CD4-positive, CD25-positive, alpha-beta regulatory T cell (primary cell): ENCODE data around the gene NEDD9. TPM values are rescaled to one million over a fixed set of nuclear protein-coding genes. Genes with fewer than 3 reads are reported as not detected.

Experiments
- ATAC-seq, 2 donors: fragments of 150-1000 bp; cut with Tn5 transposase; one replicate each; pipeline ENCODE4 v1.10.0; 2021; ENCODE audit warnings: low read depth in 2 of 2, moderate number of reproducible peaks in 2 of 2, moderate library complexity in 1 of 2
- DNase-seq, 3 donors: peaks; one replicate each; pipeline versions ENCODE4 v3.0.0 to v3.0.0-alpha.2; 2012 to 2022; ENCODE audit warnings: mixed read lengths in 1 of 3
- H3K27ac ChIP-seq: one replicate; pipeline ENCODE4 v1.7.0; 2013; ENCODE audit warnings: mild to moderate bottlenecking, low read length; ENCODE audit not compliant: insufficient read depth, poor library complexity, severe bottlenecking
- H3K27me3 ChIP-seq: one replicate; pipeline ENCODE4 v1.7.0; 2013; ENCODE audit warnings: low read length; ENCODE audit not compliant: control insufficient read depth, insufficient read depth
- H3K36me3 ChIP-seq: one replicate; pipeline ENCODE4 v1.7.0; 2013; ENCODE audit warnings: mild to moderate bottlenecking, low read length, moderate library complexity; ENCODE audit not compliant: control insufficient read depth, insufficient read depth
- H3K4me1 ChIP-seq: 2 replicates; pipeline ENCODE4 v1.7.0; 2013; ENCODE audit warnings: mild to moderate bottlenecking, low read length; ENCODE audit not compliant: insufficient read depth, control insufficient read depth, poor library complexity, severe bottlenecking
- H3K4me3 ChIP-seq: one replicate; pipeline ENCODE4 v1.7.0; 2013; ENCODE audit warnings: low read depth, mild to moderate bottlenecking, low read length, moderate library complexity
- H3K9me3 ChIP-seq, 2 experiments: 1 replicate in 1 of 2; 2 replicates in 1 of 2; pipeline ENCODE4 v1.7.0; 2013; ENCODE audit warnings: low read length in 2 of 2, mild to moderate bottlenecking in 1 of 2, moderate library complexity in 1 of 2; ENCODE audit not compliant: control insufficient read depth in 2 of 2
- H3K27ac Mint-ChIP-seq, 3 donors: one replicate each; pipeline ENCODE4 v1.8.0; 2020 to 2022; ENCODE audit warnings: mild to moderate bottlenecking in 3 of 3, mixed read lengths in 3 of 3, moderate library complexity in 2 of 3
- H3K27me3 Mint-ChIP-seq: one replicate; pipeline ENCODE4 v1.8.0; 2022; ENCODE audit warnings: mild to moderate bottlenecking, mixed read lengths
- H3K36me3 Mint-ChIP-seq: one replicate; pipeline ENCODE4 v1.8.0; 2020; ENCODE audit warnings: mixed read lengths
- H3K4me1 Mint-ChIP-seq, 4 donors: one replicate each; pipeline ENCODE4 v1.8.0; 2020 to 2022; ENCODE audit warnings: mixed read lengths in 4 of 4, mild to moderate bottlenecking in 1 of 4
- H3K4me3 Mint-ChIP-seq, 4 donors: one replicate each; pipeline ENCODE4 v1.8.0; 2020 to 2022; ENCODE audit warnings: mild to moderate bottlenecking in 4 of 4, mixed read lengths in 4 of 4, moderate library complexity in 3 of 4
- H3K9me3 Mint-ChIP-seq, 7 donors: one replicate each; pipeline ENCODE4 v1.8.0; 2020 to 2022; ENCODE audit warnings: mixed read lengths in 7 of 7, mild to moderate bottlenecking in 3 of 7, moderate library complexity in 2 of 7
- polyA plus RNA-seq, 4 donors: library from polyadenylated mRNA; unstranded; fragments of 300-500 nt; fragmentation: Illumina TruSeq; gene quantifications; one replicate each; pipeline ENCODE4 v1.2.3, GENCODE V29; 2021
- total RNA-seq: library from RNA; stranded (reverse); gene quantifications from one replicate; pipeline ENCODE4 v1.2.3, GENCODE V29; 2022

NEDD9 gene
- total and polyA plus RNA-seq, 5 donors from 2014 or later, result 18.1 to 104 (median 20.0) TPM

GRCh38 chr6:11217360-11218101 is 14.9 kb downstream of the NEDD9 start:
- Mint-ChIP-seq H3K9me3 (no peaks in the 10 kb centered on the region), H3K27ac (peak overlapping the region in 1 of 3 donors; percentile 29), H3K36me3 (peaks cover 34% of the 10 kb centered on the region), H3K27me3 (no peaks in the 10 kb centered on the region), H3K4me3 (peak overlapping the region in 1 of 4 donors; percentile 12), H3K4me1 (peaks cover 33 to 50% (median 40%) of the 10 kb centered on the region in 4 donors)
- Histone ChIP-seq H3K27ac (no peak overlapping the region), H3K9me3 (no peaks in the 10 kb centered on the region), H3K4me3 (no peak overlapping the region), H3K27me3 (no peaks in the 10 kb centered on the region), H3K36me3 (peaks cover 23% of the 10 kb centered on the region), H3K4me1 (peaks cover 14% of the 10 kb centered on the region)
- DNase-seq (no peak), ATAC-seq (no peak)

DNA sequence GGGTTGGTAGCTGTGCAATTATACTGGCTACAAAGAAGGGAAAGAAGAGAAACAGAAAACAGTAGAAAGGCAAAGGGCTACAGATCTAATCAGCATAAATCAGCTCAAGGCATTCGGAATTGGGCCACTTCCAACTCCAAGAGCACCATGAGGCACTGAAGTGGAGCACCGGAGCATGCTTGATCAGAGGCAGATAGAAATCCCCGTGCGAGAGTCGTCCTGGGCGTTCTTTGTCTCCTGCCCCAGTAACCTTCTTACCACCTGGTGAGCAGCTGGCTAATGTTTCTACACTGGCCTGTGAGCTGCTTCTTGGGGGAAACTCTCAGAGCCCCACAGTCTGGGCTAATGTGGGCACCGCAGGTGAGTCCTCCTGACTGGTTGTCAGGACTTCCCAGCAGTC is 16.7 kb downstream of the NEDD9 start:
- no peaks in the 10 kb centered on the region for H3K27me3 ChIP-seq
- peaks cover 8% of the 10 kb centered on the region for H3K4me1 ChIP-seq
- Mint-ChIP-seq H3K4me1 (peaks cover 27 to 49% (median 37%) of the 10 kb centered on the region in 4 donors), H3K4me3 (no peak overlapping the region), H3K9me3 (no peaks in the 10 kb centered on the region), H3K36me3 (peaks cover 47% of the 10 kb centered on the region), H3K27ac (peak overlapping the region in 1 of 3 donors; percentile 59), H3K27me3 (no peaks in the 10 kb centered on the region)
- DNase-seq (no peak), ATAC-seq (no peak)
- no peak overlapping the region for H3K27ac ChIP-seq
- no peaks in the 10 kb centered on the region for H3K9me3 ChIP-seq
- H3K4me3 ChIP-seq, result no peak overlapping the region
- H3K36me3 ChIP-seq, result peaks cover 29% of the 10 kb centered on the region

- no peaks in the 10 kb centered on the region for H3K9me3 ChIP-seq
- peaks cover 5% of the 10 kb centered on the region for H3K4me1 ChIP-seq
- Mint-ChIP-seq H3K4me1 (peaks cover 21 to 43% (median 35%) of the 10 kb centered on the region in 4 donors), H3K36me3 (peaks cover 43% of the 10 kb centered on the region), H3K4me3 (no peak overlapping the region), H3K27me3 (no peaks in the 10 kb centered on the region), H3K27ac (peak overlapping the region in 1 of 3 donors; percentile 87), H3K9me3 (no peaks in the 10 kb centered on the region)
- H3K27ac ChIP-seq, result no peak overlapping the region
- peaks cover 28% of the 10 kb centered on the region for H3K36me3 ChIP-seq
- DNase-seq (no peak), ATAC-seq (no peak)
- H3K4me3 ChIP-seq, result no peak overlapping the region
- no peaks in the 10 kb centered on the region for H3K27me3 ChIP-seq
These were observed 17.6 kb downstream of the NEDD9 start for GRCh38 chr6:11214901-11215300.

DNA sequence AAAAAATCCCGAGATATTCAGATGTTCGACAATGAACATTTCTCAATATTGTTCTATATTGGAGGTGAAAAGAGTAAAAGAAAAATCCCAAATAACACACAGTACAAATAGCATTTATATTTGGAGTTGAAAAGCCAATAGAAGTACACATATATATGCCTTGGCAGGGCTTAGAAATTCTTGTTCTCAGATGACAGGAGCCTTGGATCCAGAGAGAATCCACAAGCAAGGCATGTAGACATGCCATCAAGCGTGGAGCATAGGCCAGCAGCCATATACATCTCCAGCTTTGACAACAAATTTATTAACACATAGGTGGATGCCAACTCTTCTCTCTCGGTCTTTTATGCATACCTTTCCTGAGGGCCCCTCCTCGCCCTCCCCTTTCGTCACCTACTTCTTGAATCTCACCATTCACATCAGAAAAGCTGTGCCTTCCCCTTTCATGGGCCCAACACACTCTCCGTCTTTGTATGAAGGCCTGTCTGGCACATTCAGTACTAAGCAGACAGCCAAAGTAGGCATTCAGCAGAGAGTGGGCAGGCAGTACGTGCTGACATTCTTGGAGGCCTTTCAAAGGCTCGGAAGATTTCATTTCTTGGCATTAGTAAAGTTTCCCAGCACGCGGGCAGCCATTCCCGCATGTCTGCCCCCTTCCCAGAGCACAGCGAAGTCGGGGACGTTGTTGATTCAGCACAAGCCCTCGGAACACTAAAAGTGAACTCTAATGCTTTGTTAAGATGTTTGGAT is 18.2 kb downstream of the NEDD9 start:
- H3K27me3 Mint-ChIP-seq, result no peaks in the 10 kb centered on the region
- no peaks in the 10 kb centered on the region for H3K9me3 Mint-ChIP-seq
- Histone ChIP-seq H3K4me1 (peaks cover under 1% of the 10 kb centered on the region), H3K9me3 (no peaks in the 10 kb centered on the region), H3K27ac (no peak overlapping the region), H3K36me3 (peaks cover 27% of the 10 kb centered on the region), H3K27me3 (no peaks in the 10 kb centered on the region), H3K4me3 (no peak overlapping the region)
- H3K27ac Mint-ChIP-seq, result no peak overlapping the region
- ATAC-seq (no peak), DNase-seq (no peak)
- no peak overlapping the region for H3K4me3 Mint-ChIP-seq
- H3K4me1 Mint-ChIP-seq, result peaks cover 22 to 42% (median 34%) of the 10 kb centered on the region in 4 donors
- H3K36me3 Mint-ChIP-seq, result peaks cover 43% of the 10 kb centered on the region

GRCh38 chr6:11213422-11214021 is 18.9 kb downstream of the NEDD9 start:
- no peaks in the 10 kb centered on the region for H3K27me3 Mint-ChIP-seq
- peaks cover 40% of the 10 kb centered on the region for H3K36me3 Mint-ChIP-seq
- Histone ChIP-seq H3K27me3 (no peaks in the 10 kb centered on the region), H3K27ac (no peak overlapping the region), H3K4me1 (peaks cover 1% of the 10 kb centered on the region), H3K36me3 (peaks cover 27% of the 10 kb centered on the region), H3K4me3 (no peak overlapping the region), H3K9me3 (no peaks in the 10 kb centered on the region)
- H3K27ac Mint-ChIP-seq, result peak overlapping the region in 1 of 3 donors; percentile 55
- DNase-seq, result no peak
- no peaks in the 10 kb centered on the region for H3K9me3 Mint-ChIP-seq
- H3K4me1 Mint-ChIP-seq, result peaks cover 22 to 41% (median 33%) of the 10 kb centered on the region in 4 donors
- no peak overlapping the region for H3K4me3 Mint-ChIP-seq
- no peak for ATAC-seq

GRCh38 chr6:11212664-11213063 is 19.8 kb downstream of the NEDD9 start:
- ATAC-seq (no peak), DNase-seq (no peak)
- Histone ChIP-seq H3K36me3 (peaks cover 35% of the 10 kb centered on the region), H3K27me3 (no peaks in the 10 kb centered on the region), H3K9me3 (no peaks in the 10 kb centered on the region), H3K4me3 (no peak overlapping the region), H3K27ac (no peak overlapping the region), H3K4me1 (peaks cover 5% of the 10 kb centered on the region)
- Mint-ChIP-seq H3K4me3 (no peak overlapping the region), H3K9me3 (no peaks in the 10 kb centered on the region), H3K36me3 (peaks cover 35% of the 10 kb centered on the region), H3K4me1 (peaks cover 14 to 38% (median 31%) of the 10 kb centered on the region in 4 donors), H3K27me3 (no peaks in the 10 kb centered on the region), H3K27ac (peak overlapping the region in 1 of 3 donors; percentile 17)

DNA sequence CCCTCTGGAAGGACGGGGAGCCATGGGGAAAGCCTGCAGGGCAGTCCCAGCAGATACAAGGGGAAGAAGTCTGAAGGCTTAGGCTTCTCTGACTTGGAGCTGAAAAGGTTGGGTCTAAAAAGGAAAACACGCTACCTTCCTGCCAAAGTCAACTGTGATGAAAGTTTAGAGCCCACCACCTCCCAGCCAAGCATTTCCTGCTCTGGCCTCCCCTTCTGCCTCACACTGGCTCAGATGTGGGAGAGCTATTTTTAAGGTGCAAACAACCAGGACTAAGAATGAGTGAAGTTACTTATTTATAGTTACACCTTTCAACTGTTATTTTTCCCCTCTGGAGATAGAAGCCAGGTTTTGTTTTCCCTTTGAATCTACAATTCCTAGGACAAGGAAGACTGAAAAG is 21.2 kb downstream of the NEDD9 start:
- H3K4me3 ChIP-seq, result no peak overlapping the region
- no peaks in the 10 kb centered on the region for H3K9me3 Mint-ChIP-seq
- H3K4me3 Mint-ChIP-seq, result no peak overlapping the region
- no peaks in the 10 kb centered on the region for H3K27me3 Mint-ChIP-seq
- no peak overlapping the region for H3K27ac ChIP-seq
- no peak for DNase-seq
- H3K36me3 ChIP-seq, result peaks cover 40% of the 10 kb centered on the region
- no peak for ATAC-seq
- H3K9me3 ChIP-seq, result no peaks in the 10 kb centered on the region
- peak overlapping the region in 1 of 3 donors; percentile 34 for H3K27ac Mint-ChIP-seq
- H3K4me1 ChIP-seq, result peaks cover 5% of the 10 kb centered on the region
- peaks cover 21 to 40% (median 29%) of the 10 kb centered on the region in 4 donors for H3K4me1 Mint-ChIP-seq
- H3K36me3 Mint-ChIP-seq, result peaks cover 49% of the 10 kb centered on the region
- H3K27me3 ChIP-seq, result no peaks in the 10 kb centered on the region
